ENCODE results near the gene PRKN.

PRKN gene

GRCh38 chr6:161546632-161547031, 1180.9 kb downstream of the PRKN start:
- Histone ChIP-seq H3F3A (ENCODE audit: insufficient read depth, low read length) (no peaks in the 10 kb centered on the region), H3K4me3 (ENCODE audit: low read depth, low read length, poor library complexity, severe bottlenecking) (no peak overlapping the region), H3K9me3 (ENCODE audit: low read length) (no peaks in the 10 kb centered on the region), H3K4me2 (ENCODE audit: low read length) (no peak overlapping the region), H3K36me3 (ENCODE audit: insufficient read depth, low read length) (no peaks in the 10 kb centered on the region), H4K20me1 (ENCODE audit: insufficient read depth, low read length) (no peaks in the 10 kb centered on the region), H3K9me2 (ENCODE audit: low read depth, low read length) (no peaks in the 10 kb centered on the region), H3K79me2 (ENCODE audit: insufficient read depth, low read length) (no peaks in the 10 kb centered on the region), H3K27me3 (ENCODE audit: insufficient read depth, low read length) (no peaks in the 10 kb centered on the region), H3K27ac (ENCODE audit: low read depth, low read length, poor library complexity, severe bottlenecking) (no peak overlapping the region), H2AFZ (ENCODE audit: low read length) (no peak overlapping the region), H3K4me1 (ENCODE audit: insufficient read depth, low read length, severe bottlenecking) (no peaks in the 10 kb centered on the region), H3K9ac (ENCODE audit: low read length) (no peak overlapping the region)
- TF ChIP-seq EZH2 (IDR thresholded peaks at IDR 0.05; ENCODE audit: borderline replicate concordance, low read length) = no peak
- TF ChIP-seq, protein P1, sequence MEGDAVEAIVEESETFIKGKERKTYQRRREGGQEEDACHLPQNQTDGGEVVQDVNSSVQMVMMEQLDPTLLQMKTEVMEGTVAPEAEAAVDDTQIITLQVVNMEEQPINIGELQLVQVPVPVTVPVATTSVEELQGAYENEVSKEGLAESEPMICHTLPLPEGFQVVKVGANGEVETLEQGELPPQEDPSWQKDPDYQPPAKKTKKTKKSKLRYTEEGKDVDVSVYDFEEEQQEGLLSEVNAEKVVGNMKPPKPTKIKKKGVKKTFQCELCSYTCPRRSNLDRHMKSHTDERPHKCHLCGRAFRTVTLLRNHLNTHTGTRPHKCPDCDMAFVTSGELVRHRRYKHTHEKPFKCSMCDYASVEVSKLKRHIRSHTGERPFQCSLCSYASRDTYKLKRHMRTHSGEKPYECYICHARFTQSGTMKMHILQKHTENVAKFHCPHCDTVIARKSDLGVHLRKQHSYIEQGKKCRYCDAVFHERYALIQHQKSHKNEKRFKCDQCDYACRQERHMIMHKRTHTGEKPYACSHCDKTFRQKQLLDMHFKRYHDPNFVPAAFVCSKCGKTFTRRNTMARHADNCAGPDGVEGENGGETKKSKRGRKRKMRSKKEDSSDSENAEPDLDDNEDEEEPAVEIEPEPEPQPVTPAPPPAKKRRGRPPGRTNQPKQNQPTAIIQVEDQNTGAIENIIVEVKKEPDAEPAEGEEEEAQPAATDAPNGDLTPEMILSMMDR (IDR thresholded peaks at IDR 0.05; ENCODE audit: low read length) = no peak

- Histone ChIP-seq H3K4me2 (ENCODE audit: low read length) (no peak overlapping the region), H3K4me3 (ENCODE audit: low read depth, low read length, poor library complexity, severe bottlenecking) (no peak overlapping the region), H3K36me3 (ENCODE audit: insufficient read depth, low read length) (no peaks in the 10 kb centered on the region), H3K27ac (ENCODE audit: low read depth, low read length, poor library complexity, severe bottlenecking) (no peak overlapping the region), H3K27me3 (ENCODE audit: insufficient read depth, low read length) (no peaks in the 10 kb centered on the region), H3K79me2 (ENCODE audit: insufficient read depth, low read length) (no peaks in the 10 kb centered on the region), H4K20me1 (ENCODE audit: insufficient read depth, low read length) (no peaks in the 10 kb centered on the region), H3K9me3 (ENCODE audit: low read length) (no peaks in the 10 kb centered on the region), H3F3A (ENCODE audit: insufficient read depth, low read length) (no peaks in the 10 kb centered on the region), H3K4me1 (ENCODE audit: insufficient read depth, low read length, severe bottlenecking) (no peaks in the 10 kb centered on the region), H3K9me2 (ENCODE audit: low read depth, low read length) (no peaks in the 10 kb centered on the region), H2AFZ (ENCODE audit: low read length) (no peak overlapping the region), H3K9ac (ENCODE audit: low read length) (no peak overlapping the region)
- TF ChIP-seq, protein P1 (IDR thresholded peaks at IDR 0.05; ENCODE audit: low read length) = no peak
- TF ChIP-seq EZH2 (IDR thresholded peaks at IDR 0.05; ENCODE audit: borderline replicate concordance, low read length) = no peak
These were observed 1181.8 kb downstream of the PRKN start for GRCh38 chr6:161545741-161546140.

DNA sequence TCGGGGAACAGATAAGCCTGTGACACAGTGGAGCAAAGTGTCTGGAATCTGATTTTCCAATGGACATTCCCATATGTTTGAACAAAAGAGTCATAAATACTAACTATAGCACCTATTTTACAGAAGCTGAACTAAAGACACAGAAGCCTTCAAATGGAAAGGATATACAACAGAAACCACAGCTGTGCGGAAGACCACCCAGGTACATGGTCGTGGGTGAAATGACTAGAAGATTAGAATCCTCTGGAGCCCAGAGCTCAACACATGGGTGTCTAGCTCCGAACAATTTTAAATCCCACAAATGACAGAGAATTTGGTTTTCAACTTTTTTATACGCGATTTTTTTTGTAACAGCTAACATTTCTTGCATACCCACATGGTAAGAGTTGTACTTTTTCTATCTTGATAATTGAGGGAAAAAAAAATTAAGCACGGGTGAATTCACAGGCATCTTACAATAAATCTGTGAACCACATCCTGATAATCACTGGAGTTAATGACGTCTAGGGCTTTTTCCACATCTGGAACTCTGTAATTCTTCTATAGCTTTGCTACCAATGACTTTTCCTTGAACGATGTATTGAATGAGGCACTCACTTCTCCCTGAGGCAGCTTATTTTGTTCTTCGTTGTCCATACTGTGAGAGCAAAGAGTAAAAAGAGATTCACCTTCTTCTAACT, 1182.6 kb downstream of the PRKN start:
- Histone ChIP-seq H3K27ac (ENCODE audit: low read depth, low read length, poor library complexity, severe bottlenecking) (no peak overlapping the region), H3K36me3 (ENCODE audit: insufficient read depth, low read length) (no peaks in the 10 kb centered on the region), H2AFZ (ENCODE audit: low read length) (no peak overlapping the region), H3K4me1 (ENCODE audit: insufficient read depth, low read length, severe bottlenecking) (no peaks in the 10 kb centered on the region), H3K9me2 (ENCODE audit: low read depth, low read length) (no peaks in the 10 kb centered on the region), H3K4me3 (ENCODE audit: low read depth, low read length, poor library complexity, severe bottlenecking) (no peak overlapping the region), H3F3A (ENCODE audit: insufficient read depth, low read length) (no peaks in the 10 kb centered on the region), H3K27me3 (ENCODE audit: insufficient read depth, low read length) (no peaks in the 10 kb centered on the region), H4K20me1 (ENCODE audit: insufficient read depth, low read length) (no peaks in the 10 kb centered on the region), H3K9me3 (ENCODE audit: low read length) (no peaks in the 10 kb centered on the region), H3K4me2 (ENCODE audit: low read length) (no peak overlapping the region), H3K79me2 (ENCODE audit: insufficient read depth, low read length) (no peaks in the 10 kb centered on the region), H3K9ac (ENCODE audit: low read length) (no peak overlapping the region)
- TF ChIP-seq, protein P1 (IDR thresholded peaks at IDR 0.05; ENCODE audit: low read length) = no peak
- TF ChIP-seq EZH2 (IDR thresholded peaks at IDR 0.05; ENCODE audit: borderline replicate concordance, low read length) = no peak

Measured in OCI-LY1 (cell line).